Thyroid gland (tissue), 4 donors: ENCODE data around the gene PNMA6E.

Source experiments
- CTCF ChIP-seq, 6 experiments: fragments of 200-600 bp in 3 of 6; fragments of 450-650 bp in 3 of 6; sonication (generic) in 3 of 6; IDR thresholded peaks; one replicate each; pipeline ENCODE4 v1.5.1; 2016 to 2019; ENCODE audit warnings: antibody characterized with exemption in 6 of 6, mild to moderate bottlenecking in 2 of 6, inconsistent platforms in 1 of 6, moderate library complexity in 1 of 6
- POLR2A ChIP-seq, 2 donors: fragments of 450-650 bp; IDR thresholded peaks; one replicate each; pipeline ENCODE4 v1.6.1; 2017; ENCODE audit warnings: antibody characterized with exemption in 2 of 2, mild to moderate bottlenecking in 2 of 2, moderate library complexity in 1 of 2

- TF ChIP-seq CTCF (IDR thresholded peaks at IDR 0.05) = no peak
- no peak for TF ChIP-seq POLR2A (IDR thresholded peaks at IDR 0.05)
These were observed 35.5 kb downstream of the PNMA6E start for GRCh38 chrX:153365670-153366069.
